Sigmoid colon (tissue), 7 donors: ENCODE results near the gene IFI44L. TPM values are rescaled to one million over a fixed set of nuclear protein-coding genes. Genes with fewer than 3 reads are reported as not detected.

Source experiments
- DNase-seq: peaks from one replicate; pipeline ENCODE4 v3.0.0-alpha.2; 2019
- H3K27ac ChIP-seq, 4 donors: fragments of 200-600 bp; sonication (generic); one replicate each; pipeline ENCODE4 v1.5.1; 2016 to 2019; ENCODE audit warnings: mild to moderate bottlenecking in 1 of 4
- H3K27me3 ChIP-seq, 3 donors: fragments of 200-600 bp; sonication (generic); one replicate each; pipeline ENCODE4 v1.5.1; 2019; ENCODE audit warnings: mild to moderate bottlenecking in 1 of 3
- H3K36me3 ChIP-seq, 4 donors: fragments of 200-600 bp; sonication (generic); one replicate each; pipeline ENCODE4 v1.5.1; 2016 to 2019
- H3K4me1 ChIP-seq, 4 donors: fragments of 200-600 bp; sonication (generic); one replicate each; pipeline ENCODE4 v1.5.1; 2017 to 2019
- H3K4me3 ChIP-seq, 4 donors: fragments of 200-600 bp; sonication (generic); one replicate each; pipeline ENCODE4 v1.5.1; 2017 to 2019; ENCODE audit warnings: mild to moderate bottlenecking in 2 of 4, moderate library complexity in 1 of 4
- H3K9me3 ChIP-seq, 4 donors: fragments of 200-600 bp in 3 of 4; sonication (generic) in 3 of 4; one replicate each; pipeline versions ENCODE4 v1.5.1 to v1.6.1; 2013 to 2019
- CTCF ChIP-seq, 4 experiments: fragments of 450-650 bp in 3 of 4; fragments of 200-600 bp in 1 of 4; IDR thresholded peaks; one replicate each; pipeline ENCODE4 v1.5.1; 2016 to 2019; ENCODE audit warnings: antibody characterized with exemption in 4 of 4, mild to moderate bottlenecking in 3 of 4, moderate library complexity in 2 of 4
- EP300 ChIP-seq, 4 donors: sonication (generic); formaldehyde crosslinking; IDR thresholded peaks; one replicate each; pipeline ENCODE4 v1.6.1; 2017; ENCODE audit warnings: antibody characterized with exemption in 4 of 4
- POLR2A ChIP-seq, 2 donors: fragments of 450-650 bp; IDR thresholded peaks; one replicate each; pipeline ENCODE4 v1.6.1; 2016; ENCODE audit warnings: antibody characterized with exemption in 2 of 2, mild to moderate bottlenecking in 2 of 2, moderate library complexity in 2 of 2
- POLR2AphosphoS5 ChIP-seq, 4 donors: sonication (generic); formaldehyde crosslinking; IDR thresholded peaks; one replicate each; pipeline ENCODE4 v1.6.1; 2017; ENCODE audit warnings: antibody characterized with exemption in 4 of 4
- WGBS, 2 donors: extraction: QIAGEN DNeasy Blood & Tissue Kit; methylation state at CpG; one replicate each; pipeline ENCODE4 v1.1.7; 2013; 5-methylcytosine and 5-hydroxymethylcytosine counted together
- intact Hi-C: fragments of 100-400 bp; cut with DNase I; formaldehyde crosslinking; loops from one replicate; pipeline ENCODE4 v1.15.1; 2023
- polyA plus RNA-seq, 3 donors: library from polyadenylated mRNA; stranded (reverse); fragments of 200-250 nt; gene quantifications; one replicate each; pipeline ENCODE4 v1.2.3, GENCODE V29; 2013
- total RNA-seq, 4 donors: library from RNA; depleted of rRNA; stranded (reverse); fragments of >200 nt; gene quantifications; one replicate each; pipeline ENCODE4 v1.1.0, GENCODE V29; 2016
- donor health status: healthy with polysubstance abuse.
- donor health status: Bipolar disorder and iron deficiency.
- donor health status: healthy.

The IFI44L gene
- total and polyA plus RNA-seq, 7 donors, result 1.6 to 18.4 (median 7.8) TPM

DNA sequence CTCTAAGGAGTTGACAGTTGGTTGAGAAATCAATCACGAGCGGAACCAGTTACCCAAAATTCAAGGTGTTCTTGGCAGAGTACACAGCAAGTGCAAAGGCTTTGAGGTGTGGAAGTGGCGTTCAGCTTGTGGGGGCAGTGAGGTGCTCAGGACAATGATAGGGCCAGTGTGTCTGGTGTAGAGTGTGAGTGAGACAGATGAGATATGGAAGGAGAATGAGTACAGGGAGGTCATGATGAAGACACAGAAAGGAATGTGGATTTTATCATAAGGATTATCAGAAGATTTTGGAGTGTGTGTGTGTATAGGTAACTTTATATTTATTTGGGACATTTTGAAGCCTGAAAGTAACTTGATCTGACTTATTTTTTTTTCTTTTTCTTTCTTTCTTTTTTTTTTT is 70.3 kb downstream of the IFI44L start:
- TF ChIP-seq POLR2AphosphoS5 (IDR thresholded peaks at IDR 0.05) (no peak), POLR2A (IDR thresholded peaks at IDR 0.05) (no peak), EP300 (IDR thresholded peaks at IDR 0.05) (no peak), CTCF (IDR thresholded peaks at IDR 0.05) (no peak)
- no peaks in the 10 kb centered on the region for H3K36me3 ChIP-seq
- H3K27ac ChIP-seq, result no peak overlapping the region
- H3K27me3 ChIP-seq, result no peaks in the 10 kb centered on the region
- no peaks in the 10 kb centered on the region for H3K4me1 ChIP-seq
- DNase-seq, result no peak
- WGBS, 2 donors, result 88 to 90% methylated on average over 3 of the region's 3 CpGs
- no peak overlapping the region for H3K4me3 ChIP-seq
- H3K9me3 ChIP-seq, result no peaks in the 10 kb centered on the region
- intact Hi-C loops, result no loop called here

DNA sequence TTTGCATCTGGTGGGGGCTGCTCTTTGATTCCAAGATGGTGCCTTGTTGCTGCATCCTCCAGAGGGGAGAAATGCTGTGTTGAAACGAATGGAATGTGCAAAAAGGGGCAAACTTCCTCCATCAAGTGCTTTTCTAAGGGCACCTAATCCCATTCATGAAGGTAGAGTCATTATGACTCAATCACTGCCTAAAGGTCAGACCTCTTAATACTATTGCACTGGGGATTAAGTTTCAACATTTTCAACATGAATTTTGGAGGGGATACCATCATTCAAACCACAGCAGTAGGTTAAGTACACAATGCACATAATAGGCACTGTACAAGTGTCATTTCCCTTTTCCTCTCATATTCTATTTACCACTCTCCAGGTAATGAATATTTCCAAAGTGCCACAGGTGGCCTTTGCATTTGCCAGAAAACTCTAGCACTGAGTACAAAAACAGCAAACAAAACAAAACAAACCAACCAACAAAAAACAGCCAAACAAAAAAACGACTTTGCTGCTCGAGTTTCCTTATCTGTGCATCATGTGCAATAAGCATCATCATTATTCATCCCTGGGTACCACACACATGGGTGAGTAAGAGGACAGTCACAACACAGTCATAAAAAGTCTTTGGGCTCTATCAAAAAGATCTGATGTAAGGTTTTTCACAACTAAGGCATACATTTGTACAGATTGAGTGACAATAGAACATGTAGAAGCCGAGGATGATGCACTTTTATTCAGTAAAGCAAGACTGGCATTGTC is 71.9 kb downstream of the IFI44L start:
- intact Hi-C loops, result no loop called here
- DNase-seq, result no peak
- no peak overlapping the region for H3K4me3 ChIP-seq
- no peaks in the 10 kb centered on the region for H3K36me3 ChIP-seq
- no peaks in the 10 kb centered on the region for H3K9me3 ChIP-seq
- no peaks in the 10 kb centered on the region for H3K27me3 ChIP-seq
- TF ChIP-seq EP300 (IDR thresholded peaks at IDR 0.05), result no peak
- H3K4me1 ChIP-seq, result no peaks in the 10 kb centered on the region
- WGBS, 2 donors, result 32 to 65% methylated on average over 4 of the region's 4 CpGs
- no peak overlapping the region for H3K27ac ChIP-seq

Other genes with a start within 250 kb of the IFI44L start
- gene PTGFR, start 129.5 kb upstream of the IFI44L start, total RNA-seq, result 1 to 10 TPM; 2.1 to 3.0 (median 2.6) TPM
- gene PTGFR, start 129.5 kb upstream of the IFI44L start, polyA plus RNA-seq, result 1 to 10 TPM in 2 of 3 donors, under 1 TPM in 1; 0.23 to 1.6 (median 1.2) TPM
- 10 to 100 TPM; 13.7 to 23.0 (median 20.2) TPM for gene IFI44, start 29.4 kb downstream of the IFI44L start, total RNA-seq
- gene IFI44, start 29.4 kb downstream of the IFI44L start, polyA plus RNA-seq, result 10 to 100 TPM in 2 of 3 donors, 1 to 10 TPM in 1; 3.9 to 29.5 (median 10.8) TPM